Limb (tissue), 2 donors: Measurements from ENCODE around the gene MRPL37.

Experiments used
- DNase-seq, 2 donors: peaks; one replicate each; pipeline ENCODE4 v3.0.0-alpha.2; 2016; ENCODE audit errors: extremely low spot score in 2 of 2

MRPL37 gene

DNA sequence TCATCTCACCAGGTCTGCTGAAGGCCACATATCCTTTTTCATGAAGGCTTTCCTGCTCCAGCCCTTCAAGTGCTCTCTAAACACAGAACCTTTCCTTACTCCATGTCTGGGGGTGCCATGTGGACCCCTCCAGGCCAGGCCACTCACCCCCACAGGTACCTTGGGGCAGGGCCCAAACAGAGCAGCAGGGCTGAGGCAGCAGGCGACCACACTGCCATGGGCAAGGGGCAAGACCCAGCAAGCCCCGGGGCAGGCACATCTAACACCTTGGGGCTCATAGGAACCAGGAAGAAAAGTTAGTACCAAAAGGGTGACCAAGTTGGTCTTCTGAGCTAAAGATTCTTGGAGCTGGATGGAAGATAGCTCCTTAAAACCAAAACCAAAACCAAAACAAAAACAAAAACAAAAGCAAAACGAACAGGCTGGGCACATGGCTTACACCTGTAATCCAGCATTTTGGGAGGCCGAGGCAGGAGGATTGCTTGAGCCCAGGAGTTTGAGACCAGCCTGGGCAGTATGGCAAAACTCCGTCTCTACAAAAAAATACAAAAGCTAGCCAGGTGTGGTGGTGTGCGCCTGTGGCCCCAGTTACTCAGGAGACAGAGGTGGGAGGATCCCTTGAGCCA, 63.7 kb downstream of the MRPL37 start:
- no peak for DNase-seq

DNA sequence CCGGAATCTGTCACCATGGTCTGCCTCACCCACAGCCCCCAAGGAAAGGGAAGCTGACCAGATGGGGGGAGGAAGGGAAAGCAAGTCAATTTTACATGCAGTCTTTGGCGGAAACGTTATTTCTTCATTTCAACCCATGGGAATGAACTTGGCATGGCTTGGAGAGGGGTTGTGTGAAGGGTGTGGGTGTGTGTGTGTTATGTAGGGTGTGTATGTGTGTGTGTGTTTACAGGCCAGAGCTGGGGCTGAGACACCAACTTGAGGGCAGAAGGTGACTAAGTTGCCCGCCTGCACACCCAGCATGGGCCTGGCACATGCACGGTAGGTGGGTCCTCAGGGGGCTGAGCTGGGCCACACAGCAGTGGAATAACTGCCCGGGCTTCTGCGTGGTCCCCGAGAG, 65.2 kb downstream of the MRPL37 start:
- DNase-seq: no peak

DNA sequence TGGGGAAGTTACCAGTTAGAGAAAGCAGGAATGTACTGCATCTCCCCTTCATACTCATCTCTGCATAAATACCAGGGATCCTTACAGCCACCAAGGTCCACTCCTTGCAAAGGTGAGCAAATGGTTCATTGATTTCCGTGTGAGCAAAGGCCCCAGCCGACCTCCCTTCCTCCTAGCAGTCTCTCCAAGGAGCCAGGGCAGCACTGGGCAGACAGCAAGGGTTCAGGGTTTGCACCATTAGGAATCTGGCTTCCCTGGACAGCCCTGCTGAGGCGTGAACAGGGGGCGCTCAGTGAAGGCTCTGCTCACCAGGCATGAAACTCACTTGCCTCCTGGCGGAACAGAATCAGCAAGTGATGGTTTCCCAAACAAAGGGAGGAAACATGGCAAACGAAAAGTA, 65.7 kb downstream of the MRPL37 start:
- no peak for DNase-seq

- DNase-seq: no peak
These were observed 66.2 kb downstream of the MRPL37 start for GRCh38 chr1:54266195-54266594.

DNA sequence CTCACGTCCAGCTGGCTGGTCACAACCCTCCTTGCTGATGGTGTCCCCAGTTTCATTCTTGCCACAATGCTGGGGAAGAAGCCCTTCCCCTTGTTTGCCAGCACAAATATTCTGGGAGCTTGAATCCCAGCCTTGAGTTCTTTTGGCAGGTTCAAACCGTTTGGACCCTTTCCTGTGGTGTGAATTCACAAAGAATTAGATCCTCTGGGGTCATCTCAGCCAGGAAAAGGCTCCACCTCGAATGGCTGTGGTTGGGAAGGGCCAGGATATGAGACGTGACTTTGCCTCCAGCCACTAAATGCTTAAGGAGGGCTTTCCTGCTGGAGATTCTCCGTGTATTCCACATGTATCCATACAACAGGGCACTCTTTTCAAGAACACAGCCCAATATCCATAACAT, 66.9 kb downstream of the MRPL37 start:
- no peak for DNase-seq
